Stimulated activated CD4-positive, alpha-beta T cell treated with anti-CD3 and anti-CD28 coated beads, Interleukin-4, amount 100 ng/mL, for 24 hours (primary cell): ENCODE data around the gene TNFAIP3.
A peak's percentile ranks its signal among the peaks of the same experiment; 100 is the strongest.
"Not testable (repeated sequence)": the region's sequence is repeated elsewhere in the genome, so short reads cannot be mapped to it uniquely, and the experiment has no call there.

Experiments
- DNase-seq: peaks from one replicate; pipeline ENCODE4 v3.0.0-alpha.2; 2020

The TNFAIP3 gene

DNA sequence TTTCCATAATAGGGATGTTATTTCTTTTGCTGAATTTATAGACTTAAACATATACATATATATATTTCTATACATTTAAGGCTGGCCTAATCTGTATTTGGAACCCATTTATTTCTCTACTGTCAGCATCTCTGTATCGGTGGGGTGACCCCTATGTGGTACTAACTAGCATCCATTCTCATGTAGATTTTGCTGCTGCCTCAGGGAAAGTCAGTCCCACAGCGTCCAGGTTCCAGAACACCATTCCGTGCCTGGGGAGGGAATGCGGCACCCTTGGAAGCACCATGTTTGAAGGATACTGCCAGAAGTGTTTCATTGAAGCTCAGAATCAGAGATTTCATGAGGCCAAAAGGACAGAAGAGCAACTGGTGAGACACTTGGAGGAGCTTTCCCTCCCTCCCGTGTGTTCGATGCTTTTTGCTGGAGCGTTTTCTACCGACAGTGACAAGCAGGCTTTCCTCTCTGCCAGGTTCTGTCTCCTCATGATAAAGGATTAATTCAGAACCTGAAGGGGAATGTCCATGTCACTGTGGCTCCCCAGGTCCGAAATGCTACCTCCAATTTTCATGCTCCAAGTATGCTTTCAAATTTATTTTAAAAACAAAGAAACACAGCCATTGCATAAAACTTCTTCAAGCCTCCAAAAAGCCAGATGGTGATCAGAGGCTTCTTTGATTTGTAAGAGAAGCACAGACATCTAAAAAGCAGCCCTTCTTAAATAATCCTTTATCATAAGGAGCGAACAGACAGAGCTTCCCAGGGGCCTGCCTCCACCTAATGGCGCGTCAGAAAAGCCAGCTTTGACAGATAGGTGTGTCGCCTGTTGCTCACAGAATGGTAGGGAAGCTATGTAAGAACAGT is 13.1 kb downstream of the TNFAIP3 start:
- DNase-seq, result no peak

DNA sequence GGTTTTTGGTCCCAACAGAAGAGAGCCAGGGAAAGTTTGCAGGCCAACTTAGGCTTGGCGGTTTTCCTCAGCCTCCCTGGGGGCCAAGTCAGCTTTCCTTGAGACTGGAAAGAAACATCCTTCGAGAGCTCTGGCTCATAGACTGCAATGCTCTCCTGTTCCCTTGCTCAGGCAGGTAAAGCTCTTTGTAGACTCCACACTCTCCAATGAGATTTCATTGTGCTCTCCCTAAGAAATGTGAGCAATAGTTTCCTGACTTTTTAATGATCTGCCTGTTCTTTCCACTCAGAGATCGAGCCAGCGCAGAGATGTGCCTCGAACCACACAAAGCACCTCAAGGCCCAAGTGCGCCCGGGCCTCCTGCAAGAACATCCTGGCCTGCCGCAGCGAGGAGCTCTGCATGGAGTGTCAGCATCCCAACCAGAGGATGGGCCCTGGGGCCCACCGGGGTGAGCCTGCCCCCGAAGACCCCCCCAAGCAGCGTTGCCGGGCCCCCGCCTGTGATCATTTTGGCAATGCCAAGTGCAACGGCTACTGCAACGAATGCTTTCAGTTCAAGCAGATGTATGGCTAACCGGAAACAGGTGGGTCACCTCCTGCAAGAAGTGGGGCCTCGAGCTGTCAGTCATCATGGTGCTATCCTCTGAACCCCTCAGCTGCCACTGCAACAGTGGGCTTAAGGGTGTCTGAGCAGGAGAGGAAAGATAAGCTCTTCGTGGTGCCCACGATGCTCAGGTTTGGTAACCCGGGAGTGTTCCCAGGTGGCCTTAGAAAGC is 13.9 kb downstream of the TNFAIP3 start:
- no peak for DNase-seq

DNA sequence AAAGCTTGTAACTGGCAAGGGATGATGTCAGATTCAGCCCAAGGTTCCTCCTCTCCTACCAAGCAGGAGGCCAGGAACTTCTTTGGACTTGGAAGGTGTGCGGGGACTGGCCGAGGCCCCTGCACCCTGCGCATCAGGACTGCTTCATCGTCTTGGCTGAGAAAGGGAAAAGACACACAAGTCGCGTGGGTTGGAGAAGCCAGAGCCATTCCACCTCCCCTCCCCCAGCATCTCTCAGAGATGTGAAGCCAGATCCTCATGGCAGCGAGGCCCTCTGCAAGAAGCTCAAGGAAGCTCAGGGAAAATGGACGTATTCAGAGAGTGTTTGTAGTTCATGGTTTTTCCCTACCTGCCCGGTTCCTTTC is 14.4 kb downstream of the TNFAIP3 start:
- no peak for DNase-seq

GRCh38 chr6:137882225-137882961 is 15.3 kb downstream of the TNFAIP3 start:
- no peak for DNase-seq

GRCh38 chr6:137883400-137884148 is 16.5 kb downstream of the TNFAIP3 start:
- no peak for DNase-seq

DNA sequence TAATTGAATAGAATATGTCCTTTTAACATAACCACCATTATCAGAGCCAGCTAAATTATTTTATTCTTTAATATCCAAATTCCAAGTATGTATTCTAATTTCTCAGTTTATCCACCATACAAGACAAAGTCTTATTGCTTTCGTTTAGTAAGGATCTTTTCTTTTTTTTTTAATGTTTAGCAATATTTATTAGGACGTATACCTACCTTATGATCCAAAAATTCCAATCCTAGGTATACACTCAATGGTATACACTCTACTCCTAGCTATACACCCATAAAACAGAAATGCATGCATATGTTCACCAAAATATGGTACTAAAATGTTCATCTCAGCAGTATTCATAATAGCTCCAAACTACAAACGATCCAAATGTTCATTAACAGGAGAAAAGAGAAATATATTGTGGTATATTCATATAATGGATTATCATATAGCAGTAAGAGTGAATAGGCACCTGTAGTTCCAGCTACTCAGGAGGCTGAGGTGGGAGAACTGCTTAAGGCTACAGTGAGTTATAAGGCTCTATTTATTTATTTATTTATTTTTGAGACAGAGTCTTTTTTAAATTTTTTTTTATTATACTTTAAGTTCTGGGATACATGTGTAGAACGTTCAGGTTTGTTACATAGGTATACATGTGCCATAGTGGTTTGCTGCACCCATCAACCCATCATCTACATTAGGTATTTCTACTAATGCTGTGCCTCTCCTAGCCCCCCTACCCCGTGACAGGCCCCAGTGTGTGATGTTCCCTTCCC is 17.3 kb downstream of the TNFAIP3 start:
- no peak for DNase-seq

GRCh38 chr6:137884910-137885229 is 17.8 kb downstream of the TNFAIP3 start:
- DNase-seq, result not testable (repeated sequence)

DNA sequence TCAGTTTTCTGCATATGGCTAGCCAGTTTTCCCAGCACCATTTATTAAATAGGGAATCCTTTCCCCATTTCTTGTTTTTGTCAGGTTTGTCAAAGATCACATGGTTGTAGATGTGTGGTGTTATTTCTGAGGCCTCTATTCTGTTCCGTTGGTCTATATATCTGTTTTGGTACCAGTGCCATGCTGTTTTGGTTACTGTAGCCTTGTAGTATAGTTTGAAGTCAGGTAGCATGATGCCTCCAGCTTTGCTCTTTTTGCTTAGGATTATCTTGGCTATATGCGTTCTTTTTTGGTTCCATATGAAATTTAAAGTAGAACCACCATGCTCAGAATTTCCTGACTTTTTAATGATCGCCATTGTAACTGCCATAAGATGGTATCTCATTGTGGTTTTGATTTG is 19.2 kb downstream of the TNFAIP3 start:
- DNase-seq, result not testable (repeated sequence)

DNA sequence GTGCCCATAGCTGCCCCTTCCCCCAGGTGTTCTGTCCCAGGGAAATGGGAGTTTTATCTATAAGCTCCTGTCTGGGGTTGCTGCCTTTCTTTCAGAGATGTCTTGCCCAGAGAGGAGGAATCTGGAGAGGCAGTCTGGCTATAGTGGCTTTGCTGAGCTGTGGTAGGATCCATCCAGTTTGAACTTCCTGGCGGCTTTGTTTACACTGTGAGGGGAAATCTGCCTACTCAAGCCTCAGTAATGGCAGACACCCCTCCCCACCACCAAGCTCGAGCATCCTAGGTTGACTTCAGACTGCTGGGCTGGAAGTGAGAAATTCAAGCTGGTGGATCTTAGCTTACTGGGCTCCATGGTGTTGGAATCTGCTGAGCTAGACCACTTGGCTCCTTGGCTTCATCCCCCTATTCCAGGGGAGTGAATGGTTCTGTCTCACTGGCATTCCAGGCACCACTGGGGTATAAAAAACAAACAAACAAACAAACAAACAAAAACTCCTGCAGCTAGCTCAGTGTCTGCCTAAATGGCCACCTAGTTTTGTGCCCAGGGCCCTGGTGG is 24.0 kb downstream of the TNFAIP3 start:
- DNase-seq, result no peak

- no peak for DNase-seq
These were observed 25.2 kb downstream of the TNFAIP3 start for GRCh38 chr6:137892271-137892708.

- no peak for DNase-seq
These were observed 26.1 kb downstream of the TNFAIP3 start for GRCh38 chr6:137893181-137893580.

GRCh38 chr6:137893726-137894125 is 26.7 kb downstream of the TNFAIP3 start:
- no peak for DNase-seq

- DNase-seq, result not testable (repeated sequence)
These were observed 27.3 kb downstream of the TNFAIP3 start for GRCh38 chr6:137894378-137894777.

GRCh38 chr6:137894779-137895385 is 27.8 kb downstream of the TNFAIP3 start:
- no peak for DNase-seq

DNA sequence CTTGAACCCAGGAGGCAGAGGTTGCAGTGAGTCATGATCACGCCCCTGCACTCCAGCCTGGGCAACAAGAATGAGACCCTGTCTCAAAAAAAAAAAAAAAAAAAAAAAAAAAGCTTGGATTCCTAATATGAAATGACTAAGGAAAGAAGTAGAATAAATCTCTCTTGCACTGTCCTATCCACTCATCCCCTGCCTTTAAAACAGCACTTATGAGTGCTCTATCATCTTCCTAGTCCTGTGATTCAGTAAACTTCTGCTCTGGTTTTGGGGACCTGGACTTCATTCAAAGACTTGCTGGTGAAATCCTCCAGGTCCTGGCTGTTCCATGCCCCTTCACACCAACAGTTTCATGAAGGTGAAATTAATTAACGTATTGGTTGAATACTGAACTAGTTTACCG is 29.6 kb downstream of the TNFAIP3 start:
- no peak for DNase-seq

GRCh38 chr6:137900815-137901214 is 33.8 kb downstream of the TNFAIP3 start:
- DNase-seq, result no peak

DNA sequence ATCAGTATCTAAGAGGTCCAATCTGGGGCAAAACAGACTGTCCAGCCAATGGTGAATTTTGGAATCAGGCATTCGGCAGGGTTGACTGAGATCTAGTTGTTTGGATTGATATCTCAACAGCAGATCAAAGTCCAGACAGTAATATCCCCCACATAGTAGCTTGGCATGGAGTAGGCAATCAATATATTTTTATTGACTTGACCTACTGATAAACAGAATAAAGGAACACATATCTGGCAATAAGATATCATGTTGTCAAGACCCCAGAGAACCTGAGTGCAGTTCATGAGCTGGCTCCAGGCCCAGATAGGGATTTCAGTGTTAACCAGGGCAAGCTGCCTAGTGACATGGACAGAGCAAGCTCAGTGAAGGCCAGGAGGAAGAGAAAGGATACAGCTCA is 34.4 kb downstream of the TNFAIP3 start:
- DNase-seq, result no peak

- DNase-seq, result no peak
These were observed 35.6 kb downstream of the TNFAIP3 start for GRCh38 chr6:137902699-137903098.

DNA sequence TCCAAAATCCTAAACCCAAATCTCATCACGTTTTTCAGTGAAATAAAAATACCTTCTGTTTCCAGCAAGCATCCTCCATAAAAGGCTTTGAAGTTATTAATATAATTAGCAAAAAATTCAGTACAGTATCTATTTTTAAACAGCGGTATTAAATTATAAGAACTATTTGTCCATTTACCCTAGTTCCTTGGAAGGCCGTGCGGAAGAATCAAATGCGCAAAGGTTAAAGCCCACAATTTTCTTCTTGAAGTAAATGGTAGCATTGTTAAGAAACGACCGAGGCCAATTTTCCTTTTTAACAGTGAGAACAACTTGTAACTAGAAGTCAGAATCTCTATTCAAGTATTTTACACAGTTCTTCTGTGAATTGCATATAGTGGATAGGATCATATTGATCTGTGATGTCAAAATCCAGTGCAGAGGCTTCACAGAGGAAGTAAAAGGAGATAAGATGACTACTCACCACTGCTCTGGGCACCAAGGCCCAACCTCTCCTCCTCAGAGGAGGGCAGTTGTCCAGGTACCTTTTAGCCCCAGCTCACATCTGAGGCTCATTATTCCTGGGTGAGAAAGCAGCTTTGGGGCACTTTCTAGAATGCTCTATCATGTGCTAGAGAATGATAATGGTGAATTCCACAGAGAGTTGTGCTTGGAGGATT is 36.3 kb downstream of the TNFAIP3 start:
- no peak for DNase-seq

- peak; percentile 64 for DNase-seq
These were observed 37.1 kb downstream of the TNFAIP3 start for GRCh38 chr6:137903933-137904821.
